ENCODE results near the gene SLC39A7. TPM values are rescaled to one million over a fixed set of nuclear protein-coding genes. Genes with fewer than 3 reads are reported as not detected.
A peak's percentile ranks its signal among the peaks of the same experiment; 100 is the strongest.

Gene SLC39A7
- total RNA-seq, 1 donor from 2014 or later: 31.7 TPM

- intact Hi-C loops (cut with micrococcal nuclease): no loop called here
Observed at GRCh38 chr6:33243476-33243875, 42.8 kb downstream of the SLC39A7 start.

GRCh38 chr6:33247977-33248642 lies 47.4 kb downstream of the SLC39A7 start:
- peak; percentile 86 for DNase-seq
- TF ChIP-seq CTCF (IDR thresholded peaks at IDR 0.05): peak; percentile 53
- intact Hi-C loops (cut with micrococcal nuclease): loop anchor here (1.0 to 2.0 kb wide), 8 partner anchors 41 to 363 kb away; partner anchors contain the start of genes PFDN6 and WDR46
- peak; percentile 48 for ATAC-seq (ENCODE audit: low read depth)
- Mint-ChIP-seq H3K4me1 (peaks cover 28% of the 10 kb centered on the region), H3K9me3 (no peaks in the 10 kb centered on the region), H3K36me3 (ENCODE audit: low read depth) (peaks cover 24% of the 10 kb centered on the region), H3K4me3 (peak overlapping the region; percentile 91), H3K27me3 (peaks cover 2% of the 10 kb centered on the region), H3K27ac (peak overlapping the region; percentile 91)
- ChIA-PET CTCF (interaction anchor here (0.6 to 2.5 kb wide), 33 partner anchors 10 to 354 kb away, joined by 3 to 29 read pairs (median 4); partner anchors contain the start of genes B3GALT4, HSD17B8, RING1 and RPS18), POLR2A (interaction anchor here (0.6 to 5.5 kb wide), 29 partner anchors 9 to 362 kb away, joined by 3 to 55 read pairs (median 8); partner anchors contain the start of genes B3GALT4, HLA-DPA1, HLA-DPB1 and HSD17B8)

More at GRCh38 chr6:33243476-33243875, 42.8 kb downstream of the SLC39A7 start:
- no peak overlapping the region for H3K4me3 Mint-ChIP-seq
- ATAC-seq (ENCODE audit: low read depth) (no peak), DNase-seq (no peak)
- H3K27ac Mint-ChIP-seq: no peak overlapping the region
- TF ChIP-seq CTCF (IDR thresholded peaks at IDR 0.05): no peak
- POLR2A ChIA-PET: no interaction called here
- H3K4me1 Mint-ChIP-seq: peaks cover 10% of the 10 kb centered on the region
- CTCF ChIA-PET: no interaction called here
- H3K36me3 Mint-ChIP-seq (ENCODE audit: low read depth): no peaks in the 10 kb centered on the region
- H3K27me3 Mint-ChIP-seq: peaks cover 4% of the 10 kb centered on the region
- no peaks in the 10 kb centered on the region for H3K9me3 Mint-ChIP-seq

GRCh38 chr6:33248643-33248931 lies 47.9 kb downstream of the SLC39A7 start:
- intact Hi-C loops (cut with micrococcal nuclease): loop anchor here (1.0 to 2.0 kb wide), 8 partner anchors 40 to 364 kb away; partner anchors contain the start of genes PFDN6 and WDR46
- Mint-ChIP-seq H3K36me3 (ENCODE audit: low read depth) (peaks cover 24% of the 10 kb centered on the region), H3K4me1 (peaks cover 28% of the 10 kb centered on the region), H3K4me3 (peak overlapping the region; percentile 91), H3K27ac (peak overlapping the region; percentile 91), H3K9me3 (no peaks in the 10 kb centered on the region), H3K27me3 (no peaks in the 10 kb centered on the region)
- DNase-seq: no peak
- no peak for TF ChIP-seq CTCF (IDR thresholded peaks at IDR 0.05)
- ChIA-PET CTCF (interaction anchor here (0.8 to 2.5 kb wide), 30 partner anchors 20 to 354 kb away, joined by 3 to 29 read pairs (median 5); partner anchors contain the start of genes B3GALT4, RING1, RPS18 and VPS52), POLR2A (interaction anchor here (0.6 to 5.5 kb wide), 27 partner anchors 10 to 1059 kb away, joined by 3 to 55 read pairs (median 10); partner anchors contain the start of genes B3GALT4, HLA-DPA1, HLA-DPB1 and HSD17B8)
- peak; percentile 4 for ATAC-seq (ENCODE audit: low read depth)

GRCh38 chr6:33248932-33249731 lies 48.5 kb downstream of the SLC39A7 start:
- H3K4me3 Mint-ChIP-seq: peak overlapping the region; percentile 91

More at GRCh38 chr6:33248932-33249731, 48.5 kb downstream of the SLC39A7 start:
- ATAC-seq (ENCODE audit: low read depth) (peak; percentile 84), DNase-seq (peak; percentile 86)
- Mint-ChIP-seq H3K27ac (peak overlapping the region; percentile 91), H3K4me1 (peaks cover 28% of the 10 kb centered on the region), H3K36me3 (ENCODE audit: low read depth) (peaks cover 26% of the 10 kb centered on the region), H3K27me3 (no peaks in the 10 kb centered on the region), H3K9me3 (no peaks in the 10 kb centered on the region)
- CTCF ChIA-PET: interaction anchor here (1.1 to 2.5 kb wide), 23 partner anchors 22 to 315 kb away, joined by 3 to 29 read pairs (median 7); partner anchors contain the start of genes B3GALT4, RING1, RPS18 and VPS52
- POLR2A ChIA-PET: interaction anchor here (0.5 to 5.5 kb wide), 42 partner anchors 10 to 1059 kb away, joined by 3 to 55 read pairs (median 5); partner anchors contain the start of genes B3GALT4, BRD2, HLA-DOA and HLA-DPA1
- no peak for TF ChIP-seq CTCF (IDR thresholded peaks at IDR 0.05)
- intact Hi-C loops (cut with micrococcal nuclease): loop anchor here (1.0 to 2.0 kb wide), 14 partner anchors 22 to 364 kb away; partner anchors contain the start of genes KIFC1, PFDN6, RXRB and SLC39A7

Data from activated B cell treated with CpG ODN at 0.5 μM for 24 hours (primary cell).